ENCODE measurements around the gene ZNF333.

- TF ChIP-seq CTCF (IDR thresholded peaks at IDR 0.05) (no peak), POLR2AphosphoS5 (IDR thresholded peaks at IDR 0.05) (no peak), POLR2A (IDR thresholded peaks at IDR 0.05) (no peak)
Observed at GRCh38 chr19:14648506-14648905, 41.3 kb upstream of the ZNF333 start.
